ENCODE data around the gene REPIN1. TPM values are rescaled to one million over a fixed set of nuclear protein-coding genes. Genes with fewer than 3 reads are reported as not detected.

The REPIN1 gene
- total RNA-seq, 1 donor from 2014 or later: 59.1 TPM

DNA sequence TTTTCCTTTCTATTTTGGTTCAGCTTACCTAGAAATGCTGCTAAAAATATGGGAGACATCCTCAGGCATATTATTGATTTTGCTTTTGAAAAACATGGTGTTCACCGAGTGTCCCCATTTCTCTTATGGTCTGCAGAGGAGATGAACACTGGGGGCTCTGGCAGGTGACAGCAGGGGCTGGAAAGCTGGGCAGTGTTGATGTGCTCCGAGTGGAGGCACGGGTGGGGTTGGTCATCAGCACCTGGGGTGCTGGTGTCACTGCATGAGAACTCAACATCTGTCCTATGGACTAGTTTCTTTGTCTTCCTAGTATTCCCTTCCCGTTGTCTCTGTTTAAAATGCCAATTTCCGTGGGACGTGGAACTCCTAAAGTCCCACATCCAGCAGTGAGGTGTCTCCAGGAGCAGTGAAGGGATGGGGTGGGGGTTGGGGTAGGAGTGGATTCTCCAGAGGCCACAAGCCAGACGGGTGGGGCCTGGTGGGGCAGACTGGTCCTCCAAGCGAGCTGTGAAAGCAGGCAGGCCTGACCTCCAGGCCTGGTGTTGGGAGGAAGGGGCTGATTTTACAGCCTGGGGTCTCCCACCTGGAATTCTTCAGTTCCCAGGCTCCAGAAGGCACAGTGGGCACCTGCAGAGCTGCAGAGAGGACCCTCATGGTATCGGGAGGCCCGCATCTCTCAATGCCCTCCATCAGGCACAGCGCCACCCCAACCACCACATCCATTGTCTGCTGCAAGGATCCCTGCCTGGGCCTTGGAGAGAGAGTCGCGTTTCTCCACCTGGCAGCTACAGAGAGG, 35.0 kb downstream of the REPIN1 start:
- intact Hi-C loops (cut with micrococcal nuclease): loop anchor here (2.0 to 10.0 kb wide), 2 partner anchors 35 to 1379 kb away; partner anchors contain the start of genes PDIA4 and REPIN1

GRCh38 chr7:150404172-150404804, 35.7 kb downstream of the REPIN1 start:
- intact Hi-C loops (cut with micrococcal nuclease): loop anchor here (2.0 to 10.0 kb wide), 2 partner anchors 35 to 1379 kb away; partner anchors contain the start of genes PDIA4 and REPIN1

GRCh38 chr7:150404805-150405583, 36.4 kb downstream of the REPIN1 start:
- intact Hi-C loops (cut with micrococcal nuclease): loop anchor here (1.0 to 10.0 kb wide), 8 partner anchors 16 to 1380 kb away; partner anchors contain the start of genes PDIA4, REPIN1 and ZNF775

DNA sequence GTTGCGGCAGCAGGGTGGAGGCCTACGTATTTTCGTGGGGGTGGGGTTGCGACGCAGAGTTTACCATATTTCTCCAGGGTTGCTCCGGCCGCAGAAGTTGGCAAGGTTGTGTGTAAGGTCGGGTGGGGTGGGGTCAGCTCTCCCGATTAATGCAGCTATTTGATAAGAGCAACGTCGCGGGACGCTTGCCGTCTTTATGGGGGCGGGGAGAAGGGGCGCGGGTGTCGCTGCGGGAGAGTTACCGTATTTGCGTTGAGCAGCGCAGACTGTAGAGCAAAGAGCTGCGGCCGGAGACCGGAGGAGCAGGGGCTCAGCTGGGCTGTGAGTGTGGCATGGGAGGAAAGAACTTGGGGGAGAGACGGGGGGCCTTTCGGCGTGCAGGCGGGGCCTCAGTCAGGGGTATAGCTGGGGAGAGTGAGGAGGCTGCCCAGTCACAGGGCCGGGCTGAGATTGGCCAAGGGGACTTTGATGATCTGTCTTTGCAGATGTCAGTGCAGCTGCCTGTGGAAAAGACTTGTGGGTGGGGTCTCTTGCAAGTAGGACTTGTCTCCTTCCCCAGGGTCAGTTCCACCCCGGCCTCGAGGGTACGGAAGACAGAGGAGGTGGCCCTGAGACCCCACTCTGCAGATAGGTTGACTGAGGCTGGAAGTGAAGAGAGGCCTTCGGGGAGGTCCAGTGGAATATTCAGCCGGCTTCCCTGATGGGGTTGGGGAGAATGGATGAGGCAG, 37.1 kb downstream of the REPIN1 start:
- intact Hi-C loops (cut with micrococcal nuclease): loop anchor here (1.0 to 10.0 kb wide), 11 partner anchors 16 to 1381 kb away; partner anchors contain the start of genes GIMAP8, PDIA4, REPIN1 and ZNF775

DNA sequence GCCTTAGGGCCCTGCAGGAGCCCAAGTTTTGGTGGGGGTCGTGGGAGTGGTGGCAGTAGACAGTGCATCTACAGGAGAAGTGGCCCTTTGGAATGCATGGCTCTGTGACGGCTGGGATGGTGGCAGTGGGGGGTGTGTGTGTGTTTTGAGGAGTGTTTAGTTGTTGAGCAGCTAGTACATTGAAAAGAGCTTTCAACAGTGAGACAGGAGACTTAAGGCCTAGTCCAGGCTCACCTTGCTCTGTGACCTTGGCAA, 37.6 kb downstream of the REPIN1 start:
- intact Hi-C loops (cut with micrococcal nuclease): loop anchor here (2.0 to 10.0 kb wide), 4 partner anchors 29 to 1381 kb away; partner anchors contain the start of genes GIMAP8, PDIA4 and ZNF862

DNA sequence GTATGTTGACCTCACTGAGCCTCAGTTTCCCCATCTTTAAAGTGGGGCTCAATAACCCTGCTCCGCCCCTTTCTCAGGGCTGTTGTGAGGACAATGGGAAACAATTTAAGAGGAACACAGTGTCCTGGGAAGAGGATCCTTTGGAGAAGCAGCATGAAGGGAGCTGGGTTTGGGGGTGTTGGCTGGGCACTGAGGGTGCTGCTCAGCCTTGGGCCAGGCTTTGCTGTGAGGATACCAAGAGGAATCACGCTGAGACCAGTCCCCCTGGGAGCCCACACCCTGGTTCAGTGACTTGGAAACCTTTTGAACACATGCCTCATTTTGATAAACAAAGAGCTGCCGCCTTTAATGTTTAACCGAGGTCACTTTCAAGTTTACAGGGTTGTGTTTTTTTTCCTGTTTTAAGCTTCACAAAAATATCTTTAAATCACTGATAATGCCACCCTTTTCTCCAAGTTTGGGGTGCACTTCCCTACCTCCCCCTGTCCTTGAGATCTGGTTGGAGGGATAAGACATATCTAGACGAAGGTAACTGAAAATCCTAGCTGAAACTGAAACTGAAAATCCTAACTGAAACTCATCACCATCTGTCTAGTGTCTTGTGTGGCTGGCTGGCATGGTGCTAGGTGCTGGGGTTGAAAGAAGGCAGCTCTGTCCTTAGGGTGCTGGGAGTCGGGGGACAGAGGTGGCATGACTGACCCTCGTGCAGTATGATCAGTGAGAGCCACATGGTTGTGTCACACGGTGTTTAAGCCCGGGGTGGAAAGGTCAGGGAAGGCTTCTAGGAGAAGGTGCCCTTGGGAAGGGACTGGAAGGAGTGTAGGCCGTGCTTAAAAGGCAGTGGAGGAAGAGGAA, 38.2 kb downstream of the REPIN1 start:
- intact Hi-C loops (cut with micrococcal nuclease): loop anchor here (2.0 to 10.0 kb wide), 4 partner anchors 28 to 1382 kb away; partner anchors contain the start of genes GIMAP8, PDIA4 and ZNF862

DNA sequence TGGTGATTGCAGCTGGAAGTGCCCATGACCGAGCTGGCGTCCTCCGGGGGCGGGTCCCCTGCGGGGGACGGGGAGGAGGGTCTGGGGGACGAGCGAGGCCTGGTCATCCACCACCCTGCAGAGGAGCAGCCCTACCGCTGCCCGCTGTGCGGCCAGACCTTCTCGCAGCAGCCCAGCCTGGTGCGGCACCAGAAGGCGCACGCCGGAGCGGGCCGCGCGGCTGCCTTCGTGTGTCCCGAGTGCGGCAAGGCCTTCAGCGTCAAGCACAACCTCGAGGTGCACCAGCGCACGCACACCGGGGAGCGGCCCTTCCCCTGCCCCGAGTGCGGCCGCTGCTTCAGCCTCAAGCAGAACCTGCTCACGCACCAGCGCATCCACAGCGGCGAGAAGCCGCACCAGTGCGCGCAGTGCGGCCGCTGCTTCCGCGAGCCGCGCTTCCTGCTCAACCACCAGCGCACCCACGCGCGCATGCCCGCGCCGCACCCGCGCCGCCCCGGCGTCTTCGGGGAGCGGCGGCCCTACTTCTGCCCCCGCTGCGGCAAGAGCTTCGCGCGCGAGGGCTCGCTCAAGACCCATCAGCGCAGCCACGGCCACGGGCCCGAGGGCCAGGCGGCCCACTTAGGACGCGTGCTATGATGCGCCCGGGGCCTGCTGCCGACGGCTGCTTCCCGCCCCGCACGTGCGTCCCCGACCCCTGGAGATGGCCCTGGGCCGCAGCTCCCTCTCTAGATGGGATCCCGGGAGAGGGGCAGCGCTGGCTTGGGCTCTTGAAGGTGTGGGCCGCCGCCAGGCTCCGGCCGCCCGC, 39.2 kb downstream of the REPIN1 start:
- intact Hi-C loops (cut with micrococcal nuclease): loop anchor here (2.0 to 10.0 kb wide), 4 partner anchors 27 to 1383 kb away; partner anchors contain the start of genes GIMAP8, PDIA4 and ZNF862

DNA sequence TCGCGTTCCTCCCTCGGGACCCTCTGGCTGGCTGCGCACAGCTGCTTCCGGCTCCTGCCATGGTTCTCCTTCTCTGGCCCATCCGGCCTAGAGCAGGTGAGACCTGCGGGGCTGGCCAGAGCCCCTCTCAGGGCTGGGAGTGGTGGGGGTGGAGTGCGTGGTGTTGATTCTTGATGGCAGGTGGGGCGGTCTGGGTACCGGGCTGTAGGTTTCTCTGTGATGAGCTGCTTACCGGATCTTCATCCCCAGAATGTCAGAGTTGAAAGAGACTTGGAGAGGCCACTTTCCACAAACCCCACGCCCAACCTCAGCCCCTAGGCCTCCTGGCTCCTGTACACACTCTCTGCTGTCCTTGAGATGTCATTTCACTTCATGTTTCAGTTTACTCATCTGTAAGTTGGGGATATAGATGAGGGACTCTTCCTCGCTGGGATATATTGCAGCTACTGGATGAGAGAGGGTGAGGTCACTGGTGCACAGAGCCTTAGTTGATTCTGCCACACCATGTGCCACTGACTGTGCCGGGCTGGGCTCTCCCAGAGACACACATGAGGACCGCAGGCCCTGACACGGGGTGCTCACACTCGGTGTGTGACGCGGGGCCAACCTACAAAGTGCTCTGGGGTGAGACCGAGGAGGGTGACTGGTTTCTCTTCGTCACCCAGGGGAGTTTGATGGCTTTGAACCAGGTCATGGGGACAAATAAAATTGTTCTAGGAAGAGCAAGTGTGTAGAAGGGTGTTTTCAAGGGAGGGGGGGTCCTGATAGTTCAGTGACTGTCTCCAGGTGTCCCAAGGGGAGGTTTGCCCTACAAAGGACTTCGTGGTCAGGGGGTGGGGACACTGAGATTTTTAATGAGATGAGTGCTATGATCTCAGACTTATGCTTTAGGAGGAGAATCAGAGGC, 40.0 kb downstream of the REPIN1 start:
- intact Hi-C loops (cut with micrococcal nuclease): loop anchor here (10.0 kb wide), 1 partner anchor 1384 kb away; the partner anchor contains the start of gene PDIA4

DNA sequence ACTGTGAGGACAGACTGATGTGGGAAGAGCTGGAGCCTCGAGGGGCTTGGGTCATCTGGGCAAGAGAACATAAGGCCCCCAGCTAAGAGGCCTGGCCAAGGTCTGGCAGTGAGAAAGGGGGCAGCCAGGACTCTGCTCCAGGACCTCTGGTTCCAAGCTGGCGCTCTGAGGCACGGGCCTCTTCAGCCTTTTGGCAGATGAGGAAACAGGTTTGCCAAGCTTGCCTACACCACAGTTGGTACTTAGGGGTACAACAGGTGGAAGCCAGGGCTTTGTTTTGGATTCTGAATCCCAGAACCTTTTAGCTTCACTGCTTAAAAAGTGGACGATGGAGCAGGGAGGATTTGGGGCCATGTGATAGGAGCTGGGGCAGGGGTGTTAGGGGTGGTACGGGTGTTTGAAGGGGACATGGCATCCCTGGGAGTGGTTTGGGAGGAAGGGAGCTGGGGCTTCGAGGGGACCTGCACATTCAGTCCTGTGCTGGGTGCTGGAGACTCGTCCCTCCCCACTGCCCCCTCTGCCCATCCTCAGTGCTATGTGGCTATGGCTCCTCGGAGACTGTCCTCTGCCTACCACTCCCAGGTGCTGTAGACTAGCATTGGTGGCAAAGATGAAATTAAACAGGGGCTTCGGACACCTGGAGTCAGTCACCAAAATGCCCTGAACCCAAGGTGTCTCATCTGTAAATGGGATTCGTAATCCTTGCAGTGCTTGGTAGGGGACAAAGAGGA, 40.8 kb downstream of the REPIN1 start:
- intact Hi-C loops (cut with micrococcal nuclease): loop anchor here (10.0 kb wide), 1 partner anchor 1385 kb away; the partner anchor contains the start of gene PDIA4

DNA sequence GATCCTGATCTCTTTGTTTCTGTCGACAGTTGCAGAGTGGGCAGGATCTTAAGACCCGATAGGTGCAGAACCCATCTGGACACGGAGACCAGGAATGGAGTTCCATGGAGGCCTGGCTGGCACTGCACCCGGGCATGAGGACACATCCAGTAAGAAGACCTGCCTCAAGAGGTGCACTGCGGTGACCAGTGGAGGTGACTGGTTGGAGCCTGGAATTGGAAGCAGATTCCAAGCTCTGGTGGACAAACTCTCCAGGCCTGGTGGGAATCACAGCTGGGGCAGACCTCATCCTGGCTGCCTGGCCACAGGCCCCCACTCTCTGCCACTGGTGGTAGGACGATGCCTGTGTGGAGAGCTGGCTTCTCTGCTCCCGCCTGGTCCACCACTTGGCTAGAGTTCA, 41.5 kb downstream of the REPIN1 start:
- intact Hi-C loops (cut with micrococcal nuclease): no loop called here

DNA sequence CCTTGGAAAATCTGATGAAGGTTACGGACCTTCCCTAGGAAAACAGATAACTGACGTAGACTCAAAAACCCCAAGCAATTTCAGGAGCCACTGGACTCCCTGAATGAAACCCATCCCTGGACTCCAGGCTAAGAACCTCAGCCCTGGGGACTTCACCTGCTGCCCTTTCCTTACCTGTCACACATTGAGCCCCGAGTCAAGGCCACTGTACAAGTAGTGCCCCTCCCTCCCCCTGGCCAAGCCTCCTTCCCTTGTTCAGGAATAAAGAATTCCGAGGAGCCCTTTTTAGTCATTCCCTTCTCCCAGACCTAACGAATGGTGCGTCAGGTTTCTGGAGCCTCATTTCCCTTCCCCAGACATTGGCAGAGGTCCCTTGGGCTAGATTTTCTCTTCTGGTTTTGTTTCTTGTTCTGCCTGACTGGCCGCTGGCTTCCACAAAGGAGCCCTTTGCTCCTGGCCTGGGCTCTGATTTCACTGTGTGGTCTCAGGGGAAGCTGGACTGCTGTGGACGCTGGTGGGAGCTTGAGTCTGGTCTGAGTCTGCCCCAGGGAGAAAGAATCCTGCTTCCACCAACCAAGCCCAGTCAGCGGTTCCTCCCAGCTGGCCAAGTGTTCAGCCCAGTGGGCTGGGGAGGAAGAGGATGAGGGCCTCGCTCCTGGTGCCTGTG, 42.2 kb downstream of the REPIN1 start:
- intact Hi-C loops (cut with micrococcal nuclease): no loop called here

- intact Hi-C loops (cut with micrococcal nuclease): no loop called here
Measured at GRCh38 chr7:150411606-150412005, 43.0 kb downstream of the REPIN1 start.

- intact Hi-C loops (cut with micrococcal nuclease): no loop called here
Measured at GRCh38 chr7:150412016-150412415, 43.4 kb downstream of the REPIN1 start.

DNA sequence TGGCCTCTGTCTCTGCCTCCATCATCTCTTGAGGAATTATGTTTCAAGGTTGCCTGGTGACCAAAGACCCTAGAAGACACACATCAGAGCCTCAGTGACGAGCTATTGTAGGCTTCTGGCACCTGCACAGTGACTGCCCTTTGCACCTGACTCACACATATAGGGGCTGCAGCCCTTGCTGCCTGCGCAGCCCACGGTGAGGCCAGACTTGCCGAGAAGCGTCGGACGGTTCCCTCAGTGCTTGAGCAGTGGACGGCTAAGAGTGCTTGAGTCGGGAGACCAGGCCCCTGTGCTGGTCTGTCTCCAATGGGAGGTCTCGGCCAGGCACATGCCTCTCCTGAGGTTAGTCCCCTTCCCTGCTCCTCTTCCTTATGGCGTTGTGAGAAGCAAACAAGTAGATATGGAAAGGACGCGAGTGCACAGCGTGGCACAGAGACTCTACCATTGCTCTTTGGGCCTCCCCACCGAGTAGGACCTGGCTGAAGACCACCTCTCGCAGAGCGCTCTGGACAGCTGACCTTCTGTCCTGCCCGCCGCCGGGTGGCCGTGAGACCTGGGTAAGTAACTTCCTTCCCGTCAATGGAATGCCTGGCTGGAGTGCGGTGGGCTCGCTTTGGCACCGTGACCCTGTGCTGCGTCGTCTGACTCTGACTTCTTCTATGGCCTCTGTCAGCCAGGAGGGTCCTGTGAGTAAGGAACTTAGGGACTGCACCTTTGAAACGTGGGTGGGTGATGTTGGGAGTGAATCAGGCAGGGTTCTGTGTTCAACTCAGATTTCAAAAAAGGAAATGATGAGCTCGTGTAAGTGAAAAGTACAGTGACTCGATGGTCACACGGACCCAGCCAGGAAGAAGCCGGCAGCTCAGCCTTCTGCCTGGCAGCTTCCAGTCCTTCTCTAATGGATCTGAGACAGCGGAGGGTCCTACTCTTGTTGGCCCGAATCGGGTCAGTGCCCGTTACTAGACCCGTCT, 44.2 kb downstream of the REPIN1 start:
- intact Hi-C loops (cut with micrococcal nuclease): no loop called here

DNA sequence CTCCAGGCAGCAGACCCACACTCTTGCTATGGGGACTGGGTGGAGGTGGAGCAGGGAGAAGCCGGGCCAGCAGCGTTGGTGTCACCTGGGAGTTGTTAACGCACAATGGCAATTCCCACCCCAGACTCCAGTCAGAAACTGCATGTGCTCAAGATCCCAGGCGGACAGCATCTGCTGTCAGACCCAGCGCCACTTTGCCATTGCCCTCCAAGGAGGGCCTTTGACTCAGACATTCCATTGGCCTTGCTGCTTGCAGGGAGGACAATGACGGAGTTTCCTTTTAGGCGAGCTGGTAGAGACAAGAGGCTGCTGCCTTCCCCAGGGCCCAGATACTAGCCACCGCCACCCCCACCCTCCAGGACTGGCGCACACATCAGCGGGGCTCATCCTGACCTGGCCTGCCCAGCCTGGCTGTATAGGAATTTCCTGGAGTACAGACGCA, 45.0 kb downstream of the REPIN1 start:
- intact Hi-C loops (cut with micrococcal nuclease): no loop called here
